Right forelimb (tissue), 1 donor: ENCODE results near the gene PARPBP.
"Not testable (repeated sequence)": the region's sequence is repeated elsewhere in the genome, so short reads cannot be mapped to it uniquely, and the experiment has no call there.

ENCODE experiments used
- DNase-seq: peaks from one replicate; pipeline ENCODE4 v3.0.0-alpha.2; 2018

The PARPBP gene

GRCh38 chr12:102119674-102120563, at the start of gene PARPBP, which contains the start of gene NUP37:
TSS of gene PARPBP (plus strand) at chr12:102120183. CDS start at chr12:102123889, 3,706 bp downstream.
TSS of gene NUP37 (minus strand) at chr12:102120114. CDS start at chr12:102118518, 1,596 bp downstream.
- peak; percentile 95 for DNase-seq

GRCh38 chr12:102072092-102072491, 47.9 kb upstream of the PARPBP start:
- DNase-seq, result not testable (repeated sequence)

- no peak for DNase-seq
Measured at GRCh38 chr12:102080842-102081241, 39.1 kb upstream of the PARPBP start.

GRCh38 chr12:102089228-102089835, 30.7 kb upstream of the PARPBP start:
- not testable (repeated sequence) for DNase-seq

GRCh38 chr12:102093319-102093718, 26.7 kb upstream of the PARPBP start:
- DNase-seq, result no peak

GRCh38 chr12:102095677-102096263, 24.2 kb upstream of the PARPBP start:
- no peak for DNase-seq

- DNase-seq, result no peak
Measured at GRCh38 chr12:102096855-102097254, 23.1 kb upstream of the PARPBP start.

GRCh38 chr12:102106905-102107304, 13.1 kb upstream of the PARPBP start:
- no peak for DNase-seq

GRCh38 chr12:102107970-102108369, 12.0 kb upstream of the PARPBP start:
- DNase-seq, result no peak

GRCh38 chr12:102110782-102111181, 9.2 kb upstream of the PARPBP start:
- DNase-seq, result no peak

- no peak for DNase-seq
Measured at GRCh38 chr12:102114212-102114611, 5.8 kb upstream of the PARPBP start.

GRCh38 chr12:102116392-102116791, 3.6 kb upstream of the PARPBP start:
- DNase-seq, result no peak

GRCh38 chr12:102118874-102119273, 1.1 kb upstream of the PARPBP start:
- no peak for DNase-seq

- no peak for DNase-seq
Measured at GRCh38 chr12:102120564-102120873, 536 bp downstream of the PARPBP start.

GRCh38 chr12:102120886-102121285, 903 bp downstream of the PARPBP start:
- no peak for DNase-seq

GRCh38 chr12:102121328-102121727, 1.3 kb downstream of the PARPBP start:
- DNase-seq, result not testable (repeated sequence)

GRCh38 chr12:102130720-102131119, 10.7 kb downstream of the PARPBP start:
- DNase-seq, result not testable (repeated sequence)

GRCh38 chr12:102131442-102131841, 11.5 kb downstream of the PARPBP start:
- DNase-seq, result not testable (repeated sequence)

- DNase-seq, result not testable (repeated sequence)
Measured at GRCh38 chr12:102137619-102138018, 17.6 kb downstream of the PARPBP start.

- not testable (repeated sequence) for DNase-seq
Measured at GRCh38 chr12:102142866-102143373, 22.9 kb downstream of the PARPBP start.

GRCh38 chr12:102144221-102144620, 24.2 kb downstream of the PARPBP start:
- DNase-seq, result no peak

GRCh38 chr12:102147062-102147587, 27.1 kb downstream of the PARPBP start:
- not testable (repeated sequence) for DNase-seq

- not testable (repeated sequence) for DNase-seq
Measured at GRCh38 chr12:102155206-102155605, 35.2 kb downstream of the PARPBP start.
